ENCODE data around the gene ZFYVE21.

DNA sequence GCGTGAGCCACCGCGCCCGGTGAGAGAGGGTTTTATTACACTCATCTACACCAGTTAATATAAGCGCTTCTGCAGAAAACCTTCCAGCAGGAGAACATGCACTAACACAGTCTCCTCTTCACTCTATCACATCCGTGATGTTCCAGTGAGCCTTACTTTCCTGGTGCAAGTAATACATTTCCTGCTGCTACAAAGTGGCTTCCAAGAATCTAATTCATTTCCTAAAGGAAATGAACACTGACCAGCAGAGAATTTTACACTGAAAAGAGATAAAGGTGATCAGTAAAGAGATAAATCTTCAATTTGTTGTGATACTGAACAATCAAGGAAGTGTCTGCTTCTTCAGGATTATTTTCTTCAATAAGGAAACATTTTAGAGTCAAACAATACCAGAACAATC lies 39.5 kb downstream of the ZFYVE21 start:
- TF ChIP-seq CTCF (IDR thresholded peaks at IDR 0.05) (no peak), EP300 (IDR thresholded peaks at IDR 0.05) (no peak), POLR2AphosphoS5 (IDR thresholded peaks at IDR 0.05) (no peak), POLR2A (IDR thresholded peaks at IDR 0.05) (no peak)

Measured in gastroesophageal sphincter (tissue), 3 donors.